ENCODE measurements around the gene ACAD11. TPM values are rescaled to one million over a fixed set of nuclear protein-coding genes. Genes with fewer than 3 reads are reported as not detected.
"Not testable (repeated sequence)": the region's sequence is repeated elsewhere in the genome, so short reads cannot be mapped to it uniquely, and the experiment has no call there.

Gene ACAD11
- total RNA-seq, 1 experiment from 2014 or later, result 25.0 TPM

GRCh38 chr3:132556508-132557159 is 103.0 kb downstream of the ACAD11 start:
- Histone ChIP-seq H3K79me2 (ENCODE audit: low read length) (no peaks in the 10 kb centered on the region), H3K4me1 (ENCODE audit: low read length) (no peaks in the 10 kb centered on the region)

GRCh38 chr3:132556036-132556386 is 103.6 kb downstream of the ACAD11 start:
- not testable (repeated sequence) for H3K9me2 ChIP-seq (replicated peaks; ENCODE audit: insufficient read depth, low read length); H3K4me2 ChIP-seq (ENCODE audit: low read depth, low read length, poor library complexity, severe bottlenecking); H3K4me3 ChIP-seq (ENCODE audit: low read length); H3K27me3 ChIP-seq (ENCODE audit: low read length); H3K36me3 ChIP-seq (ENCODE audit: insufficient read depth, low read length); DNase-seq; H2AFZ ChIP-seq (ENCODE audit: low read length); H3K79me2 ChIP-seq (ENCODE audit: low read length); H3K27ac ChIP-seq (ENCODE audit: low read length); H3K9ac ChIP-seq (ENCODE audit: low read length); H3K9me3 ChIP-seq (ENCODE audit: low read length); H3K4me1 ChIP-seq (ENCODE audit: low read length); H4K20me1 ChIP-seq (ENCODE audit: insufficient read depth, low read depth, low read length)

More at GRCh38 chr3:132556508-132557159, 103.0 kb downstream of the ACAD11 start:
- no peaks in the 10 kb centered on the region for H3K27me3 ChIP-seq (ENCODE audit: low read length)
- no peaks in the 10 kb centered on the region for H3K36me3 ChIP-seq (ENCODE audit: insufficient read depth, low read length)
- no peak overlapping the region for H3K27ac ChIP-seq (ENCODE audit: low read length)
- DNase-seq, result no peak
- no peaks in the 10 kb centered on the region for H3K9me3 ChIP-seq (ENCODE audit: low read length)
- H3K4me2 ChIP-seq (ENCODE audit: low read depth, low read length, poor library complexity, severe bottlenecking), result no peak overlapping the region
- no peak overlapping the region for H2AFZ ChIP-seq (ENCODE audit: low read length)
- H3K4me3 ChIP-seq (ENCODE audit: low read length), result no peak overlapping the region
- no peak overlapping the region for H3K9ac ChIP-seq (ENCODE audit: low read length)
- H3K9me2 ChIP-seq (replicated peaks; ENCODE audit: insufficient read depth, low read length), result no peaks in the 10 kb centered on the region
- no peaks in the 10 kb centered on the region for H4K20me1 ChIP-seq (ENCODE audit: insufficient read depth, low read depth, low read length)

- Histone ChIP-seq H3K36me3 (ENCODE audit: insufficient read depth, low read length) (no peaks in the 10 kb centered on the region), H3K27me3 (ENCODE audit: low read length) (no peaks in the 10 kb centered on the region), H2AFZ (ENCODE audit: low read length) (no peak overlapping the region), H3K4me2 (ENCODE audit: low read depth, low read length, poor library complexity, severe bottlenecking) (no peak overlapping the region), H3K9me2 (replicated peaks; ENCODE audit: insufficient read depth, low read length) (no peaks in the 10 kb centered on the region), H3K27ac (ENCODE audit: low read length) (no peak overlapping the region), H3K79me2 (ENCODE audit: low read length) (no peaks in the 10 kb centered on the region), H4K20me1 (ENCODE audit: insufficient read depth, low read depth, low read length) (no peaks in the 10 kb centered on the region), H3K4me1 (ENCODE audit: low read length) (no peaks in the 10 kb centered on the region; the same call in 1 of the 2 replicates), H3K4me3 (ENCODE audit: low read length) (no peak overlapping the region), H3K9me3 (ENCODE audit: low read length) (no peaks in the 10 kb centered on the region), H3K9ac (ENCODE audit: low read length) (no peak overlapping the region)
- no peak for DNase-seq
Observed at GRCh38 chr3:132555306-132556035, 104.1 kb downstream of the ACAD11 start.

- no peak overlapping the region for H2AFZ ChIP-seq (ENCODE audit: low read length)
- H3K9ac ChIP-seq (ENCODE audit: low read length), result no peak overlapping the region
- no peaks in the 10 kb centered on the region for H3K9me2 ChIP-seq (replicated peaks; ENCODE audit: insufficient read depth, low read length)
- no peaks in the 10 kb centered on the region for H3K79me2 ChIP-seq (ENCODE audit: low read length)
- H3K27me3 ChIP-seq (ENCODE audit: low read length), result no peaks in the 10 kb centered on the region
- H3K27ac ChIP-seq (ENCODE audit: low read length), result no peak overlapping the region
- H3K4me3 ChIP-seq (ENCODE audit: low read length), result no peak overlapping the region
- no peaks in the 10 kb centered on the region for H4K20me1 ChIP-seq (ENCODE audit: insufficient read depth, low read depth, low read length)
- H3K4me2 ChIP-seq (ENCODE audit: low read depth, low read length, poor library complexity, severe bottlenecking), result no peak overlapping the region
- no peaks in the 10 kb centered on the region; the same call in 1 of the 2 replicates for H3K4me1 ChIP-seq (ENCODE audit: low read length)
- no peaks in the 10 kb centered on the region for H3K36me3 ChIP-seq (ENCODE audit: insufficient read depth, low read length)
- DNase-seq, result no peak
- no peaks in the 10 kb centered on the region for H3K9me3 ChIP-seq (ENCODE audit: low read length)
Observed at GRCh38 chr3:132554437-132554836, 105.2 kb downstream of the ACAD11 start.

- Histone ChIP-seq H3K27ac (ENCODE audit: low read length) (no peak overlapping the region), H3K9ac (ENCODE audit: low read length) (no peak overlapping the region), H4K20me1 (ENCODE audit: insufficient read depth, low read depth, low read length) (no peaks in the 10 kb centered on the region), H3K9me3 (ENCODE audit: low read length) (no peaks in the 10 kb centered on the region), H3K79me2 (ENCODE audit: low read length) (no peaks in the 10 kb centered on the region), H3K4me3 (ENCODE audit: low read length) (no peak overlapping the region), H3K9me2 (replicated peaks; ENCODE audit: insufficient read depth, low read length) (no peaks in the 10 kb centered on the region), H2AFZ (ENCODE audit: low read length) (no peak overlapping the region), H3K4me2 (ENCODE audit: low read depth, low read length, poor library complexity, severe bottlenecking) (no peak overlapping the region), H3K36me3 (ENCODE audit: insufficient read depth, low read length) (no peaks in the 10 kb centered on the region), H3K27me3 (ENCODE audit: low read length) (no peaks in the 10 kb centered on the region), H3K4me1 (ENCODE audit: low read length) (no peaks in the 10 kb centered on the region; the same call in 1 of the 2 replicates)
- DNase-seq, result no peak
Observed at GRCh38 chr3:132553826-132554225, 105.8 kb downstream of the ACAD11 start.

- no peak overlapping the region for H3K4me2 ChIP-seq (ENCODE audit: low read depth, low read length, poor library complexity, severe bottlenecking)
- no peak overlapping the region for H3K27ac ChIP-seq (ENCODE audit: low read length)
- no peaks in the 10 kb centered on the region for H3K79me2 ChIP-seq (ENCODE audit: low read length)
- H3K9me2 ChIP-seq (replicated peaks; ENCODE audit: insufficient read depth, low read length), result no peaks in the 10 kb centered on the region
- no peaks in the 10 kb centered on the region for H4K20me1 ChIP-seq (ENCODE audit: insufficient read depth, low read depth, low read length)
- H3K4me1 ChIP-seq (ENCODE audit: low read length), result no peaks in the 10 kb centered on the region; the same call in 1 of the 2 replicates
- no peak overlapping the region for H3K9ac ChIP-seq (ENCODE audit: low read length)
- H3K4me3 ChIP-seq (ENCODE audit: low read length), result no peak overlapping the region
- no peak for DNase-seq
- no peaks in the 10 kb centered on the region for H3K27me3 ChIP-seq (ENCODE audit: low read length)
- H2AFZ ChIP-seq (ENCODE audit: low read length), result no peak overlapping the region
- no peaks in the 10 kb centered on the region for H3K9me3 ChIP-seq (ENCODE audit: low read length)
- no peaks in the 10 kb centered on the region for H3K36me3 ChIP-seq (ENCODE audit: insufficient read depth, low read length)
Observed at GRCh38 chr3:132550579-132551305, 108.9 kb downstream of the ACAD11 start.

GRCh38 chr3:132549890-132550578 is 109.6 kb downstream of the ACAD11 start:
- H3K4me1 ChIP-seq (ENCODE audit: low read length), result no peaks in the 10 kb centered on the region; the same call in 1 of the 2 replicates
- no peaks in the 10 kb centered on the region for H3K9me2 ChIP-seq (replicated peaks; ENCODE audit: insufficient read depth, low read length)
- H3K4me2 ChIP-seq (ENCODE audit: low read depth, low read length, poor library complexity, severe bottlenecking), result no peak overlapping the region
- no peaks in the 10 kb centered on the region for H3K9me3 ChIP-seq (ENCODE audit: low read length)
- H3K79me2 ChIP-seq (ENCODE audit: low read length), result no peaks in the 10 kb centered on the region
- no peak overlapping the region for H2AFZ ChIP-seq (ENCODE audit: low read length)
- H3K9ac ChIP-seq (ENCODE audit: low read length), result no peak overlapping the region
- H3K27me3 ChIP-seq (ENCODE audit: low read length), result no peaks in the 10 kb centered on the region
- H3K36me3 ChIP-seq (ENCODE audit: insufficient read depth, low read length), result no peaks in the 10 kb centered on the region
- no peaks in the 10 kb centered on the region for H4K20me1 ChIP-seq (ENCODE audit: insufficient read depth, low read depth, low read length)
- no peak for DNase-seq
- H3K4me3 ChIP-seq (ENCODE audit: low read length), result no peak overlapping the region
- H3K27ac ChIP-seq (ENCODE audit: low read length), result no peak overlapping the region

GRCh38 chr3:132549169-132549568 is 110.4 kb downstream of the ACAD11 start:
- Histone ChIP-seq H3K27ac (ENCODE audit: low read length) (no peak overlapping the region), H3K9ac (ENCODE audit: low read length) (no peak overlapping the region), H3K9me3 (ENCODE audit: low read length) (no peaks in the 10 kb centered on the region), H3K36me3 (ENCODE audit: insufficient read depth, low read length) (no peaks in the 10 kb centered on the region), H4K20me1 (ENCODE audit: insufficient read depth, low read depth, low read length) (no peaks in the 10 kb centered on the region), H3K4me1 (ENCODE audit: low read length) (no peaks in the 10 kb centered on the region; the same call in 1 of the 2 replicates), H3K27me3 (ENCODE audit: low read length) (no peaks in the 10 kb centered on the region), H3K9me2 (replicated peaks; ENCODE audit: insufficient read depth, low read length) (no peaks in the 10 kb centered on the region), H3K4me2 (ENCODE audit: low read depth, low read length, poor library complexity, severe bottlenecking) (no peak overlapping the region), H3K4me3 (ENCODE audit: low read length) (no peak overlapping the region), H3K79me2 (ENCODE audit: low read length) (no peaks in the 10 kb centered on the region), H2AFZ (ENCODE audit: low read length) (no peak overlapping the region)
- no peak for DNase-seq
